Adrenal gland (tissue), 5 donors: Measurements from ENCODE around the gene CAMSAP2.

Experiments used
- POLR2A ChIP-seq, 2 donors: fragments of 450-650 bp; IDR thresholded peaks; one replicate each; pipeline ENCODE4 v1.6.1; 2017; ENCODE audit warnings: antibody characterized with exemption in 2 of 2, mild to moderate bottlenecking in 2 of 2, moderate library complexity in 1 of 2
- TF ChIP-seq, protein P1 (sequence below), 6 experiments: fragments of 450-650 bp in 4 of 6; fragments of 200-600 bp in 2 of 6; sonication (generic) in 1 of 6; IDR thresholded peaks; 1 replicate in 5 of 6; 2 replicates in 1 of 6; pipeline versions ENCODE4 v1.5.1 to v1.8.0; 2016 to 2021; ENCODE audit warnings: antibody characterized with exemption in 6 of 6, mild to moderate bottlenecking in 2 of 6, moderate library complexity in 1 of 6
- donor health status: DM: no; HTN: no; CAD: no.

DNA sequence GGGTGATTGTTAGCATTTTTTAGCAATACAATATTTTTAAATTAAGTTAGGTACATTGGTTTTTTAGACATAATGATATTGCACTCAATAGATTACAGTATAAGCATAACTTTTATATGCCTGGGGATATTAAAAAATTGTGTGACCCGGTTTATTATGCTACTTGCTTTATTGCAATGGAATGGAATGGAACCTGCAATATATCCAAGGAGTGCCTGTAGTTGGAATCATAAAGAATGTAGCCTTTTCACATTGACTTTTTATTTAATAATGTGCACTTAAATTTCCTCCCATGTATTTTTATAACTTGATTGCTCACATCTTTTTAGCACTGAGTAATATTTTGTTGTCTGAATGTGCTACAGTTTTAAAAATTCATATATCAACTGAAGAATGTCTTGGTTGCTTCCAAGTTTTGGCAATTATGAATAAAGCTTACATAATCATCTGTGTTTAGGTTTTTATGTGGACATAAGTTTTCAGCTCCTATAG lies 49.2 kb downstream of the CAMSAP2 start:
- TF ChIP-seq, protein P1, sequence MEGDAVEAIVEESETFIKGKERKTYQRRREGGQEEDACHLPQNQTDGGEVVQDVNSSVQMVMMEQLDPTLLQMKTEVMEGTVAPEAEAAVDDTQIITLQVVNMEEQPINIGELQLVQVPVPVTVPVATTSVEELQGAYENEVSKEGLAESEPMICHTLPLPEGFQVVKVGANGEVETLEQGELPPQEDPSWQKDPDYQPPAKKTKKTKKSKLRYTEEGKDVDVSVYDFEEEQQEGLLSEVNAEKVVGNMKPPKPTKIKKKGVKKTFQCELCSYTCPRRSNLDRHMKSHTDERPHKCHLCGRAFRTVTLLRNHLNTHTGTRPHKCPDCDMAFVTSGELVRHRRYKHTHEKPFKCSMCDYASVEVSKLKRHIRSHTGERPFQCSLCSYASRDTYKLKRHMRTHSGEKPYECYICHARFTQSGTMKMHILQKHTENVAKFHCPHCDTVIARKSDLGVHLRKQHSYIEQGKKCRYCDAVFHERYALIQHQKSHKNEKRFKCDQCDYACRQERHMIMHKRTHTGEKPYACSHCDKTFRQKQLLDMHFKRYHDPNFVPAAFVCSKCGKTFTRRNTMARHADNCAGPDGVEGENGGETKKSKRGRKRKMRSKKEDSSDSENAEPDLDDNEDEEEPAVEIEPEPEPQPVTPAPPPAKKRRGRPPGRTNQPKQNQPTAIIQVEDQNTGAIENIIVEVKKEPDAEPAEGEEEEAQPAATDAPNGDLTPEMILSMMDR (IDR thresholded peaks at IDR 0.05), result no peak
- no peak for TF ChIP-seq POLR2A (IDR thresholded peaks at IDR 0.05)
